PFSK-1 (cell line): ENCODE measurements around the gene FOXF2.

Source experiments
- FOXP2 ChIP-seq: optimal IDR thresholded peaks from 2 replicates; pipeline ENCODE3; 2011; ENCODE audit warnings: borderline replicate concordance, control low read depth, inconsistent platforms; ENCODE audit not compliant: insufficient read depth; ENCODE audit errors: extremely low read length, extremely low read depth
- POLR2AphosphoS5 ChIP-seq: IDR thresholded peaks from 2 replicates; pipeline ENCODE4 v1.6.1; 2012; ENCODE audit warnings: low read depth, mild to moderate bottlenecking, control low read depth, low read length, moderate library complexity
- SIN3A ChIP-seq: IDR thresholded peaks from 2 replicates; pipeline ENCODE4 v1.6.1; 2012; ENCODE audit warnings: mild to moderate bottlenecking, low read length, moderate library complexity, borderline replicate concordance; ENCODE audit not compliant: insufficient read depth
- TAF1 ChIP-seq: IDR thresholded peaks from 2 replicates; pipeline ENCODE4 v1.6.1; 2012; ENCODE audit warnings: low read length, control low read depth, borderline replicate concordance; ENCODE audit not compliant: insufficient read depth
- TF ChIP-seq, protein P1 (sequence below), 2 experiments: IDR thresholded peaks; 2 replicates each; pipeline versions ENCODE4 v1.6.1 to v1.8.0; 2011 to 2012; ENCODE audit warnings: low read depth in 2 of 2, low read length in 2 of 2, control low read depth in 1 of 2, inconsistent platforms in 1 of 2, mild to moderate bottlenecking in 1 of 2, moderate library complexity in 1 of 2; ENCODE audit not compliant: insufficient read depth in 1 of 2

DNA sequence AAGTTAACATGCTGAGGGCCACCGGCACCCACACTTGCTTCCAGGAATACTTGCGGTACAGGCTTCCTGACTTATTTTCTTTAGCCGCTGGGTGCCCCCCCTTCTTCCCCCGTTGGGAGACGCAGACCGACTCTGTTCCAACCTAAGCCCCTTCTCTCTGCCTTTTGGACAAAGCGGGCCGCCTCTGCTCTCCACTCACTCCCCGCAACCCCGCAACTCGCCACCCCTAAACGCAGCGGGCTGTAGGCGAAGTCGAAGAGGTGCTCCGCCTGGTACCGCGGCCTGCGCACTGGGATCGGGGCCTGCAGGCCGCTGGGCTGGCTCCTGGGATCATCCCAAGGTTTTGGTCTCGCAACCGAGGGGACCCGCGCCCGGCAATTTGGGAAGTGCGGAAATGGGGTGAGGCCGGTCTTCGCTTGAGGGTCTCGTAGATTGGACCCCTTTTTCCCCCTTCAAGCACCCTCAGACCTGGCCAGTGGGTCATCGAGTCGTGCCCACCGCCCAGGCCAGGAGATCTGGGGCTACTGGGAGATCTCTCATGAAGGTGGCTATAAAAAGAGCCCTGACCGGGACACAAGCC lies 4.7 kb upstream of the FOXF2 start:
- TF ChIP-seq SIN3A (no peak), POLR2AphosphoS5 (no peak), FOXP2 (no peak), TAF1 (no peak)
- TF ChIP-seq, protein P1, sequence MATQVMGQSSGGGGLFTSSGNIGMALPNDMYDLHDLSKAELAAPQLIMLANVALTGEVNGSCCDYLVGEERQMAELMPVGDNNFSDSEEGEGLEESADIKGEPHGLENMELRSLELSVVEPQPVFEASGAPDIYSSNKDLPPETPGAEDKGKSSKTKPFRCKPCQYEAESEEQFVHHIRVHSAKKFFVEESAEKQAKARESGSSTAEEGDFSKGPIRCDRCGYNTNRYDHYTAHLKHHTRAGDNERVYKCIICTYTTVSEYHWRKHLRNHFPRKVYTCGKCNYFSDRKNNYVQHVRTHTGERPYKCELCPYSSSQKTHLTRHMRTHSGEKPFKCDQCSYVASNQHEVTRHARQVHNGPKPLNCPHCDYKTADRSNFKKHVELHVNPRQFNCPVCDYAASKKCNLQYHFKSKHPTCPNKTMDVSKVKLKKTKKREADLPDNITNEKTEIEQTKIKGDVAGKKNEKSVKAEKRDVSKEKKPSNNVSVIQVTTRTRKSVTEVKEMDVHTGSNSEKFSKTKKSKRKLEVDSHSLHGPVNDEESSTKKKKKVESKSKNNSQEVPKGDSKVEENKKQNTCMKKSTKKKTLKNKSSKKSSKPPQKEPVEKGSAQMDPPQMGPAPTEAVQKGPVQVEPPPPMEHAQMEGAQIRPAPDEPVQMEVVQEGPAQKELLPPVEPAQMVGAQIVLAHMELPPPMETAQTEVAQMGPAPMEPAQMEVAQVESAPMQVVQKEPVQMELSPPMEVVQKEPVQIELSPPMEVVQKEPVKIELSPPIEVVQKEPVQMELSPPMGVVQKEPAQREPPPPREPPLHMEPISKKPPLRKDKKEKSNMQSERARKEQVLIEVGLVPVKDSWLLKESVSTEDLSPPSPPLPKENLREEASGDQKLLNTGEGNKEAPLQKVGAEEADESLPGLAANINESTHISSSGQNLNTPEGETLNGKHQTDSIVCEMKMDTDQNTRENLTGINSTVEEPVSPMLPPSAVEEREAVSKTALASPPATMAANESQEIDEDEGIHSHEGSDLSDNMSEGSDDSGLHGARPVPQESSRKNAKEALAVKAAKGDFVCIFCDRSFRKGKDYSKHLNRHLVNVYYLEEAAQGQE (IDR thresholded peaks at IDR 0.05; ENCODE audit: insufficient read depth in 1 of 2, low read depth in 2 of 2, low read length in 2 of 2) = no peak
